K562 (cell line): ENCODE data around the gene SELENOM. TPM values are rescaled to one million over a fixed set of nuclear protein-coding genes. Genes with fewer than 3 reads are reported as not detected.

Source experiments
- ATAC-seq: fragments of 200-7000 bp; cut with Tn5 transposase; 3 replicates; pipeline ENCODE4 v1.9.1; 2020; ENCODE audit warnings: moderate library complexity
- BruUV-seq: library from RNA; stranded (reverse); fragments of 400-500 nt; replicated peaks from 2 replicates; lab custom pipeline; 2021; lab: Mats Ljungman, UMichigan
- CTCF ChIA-PET: fragments of 300-600 bp; formaldehyde crosslinking; extraction: SDS; loops from one replicate; lab custom pipeline; 2021; ENCODE audit warnings: low intra/inter-chr PET ratio; lab: Yijun Ruan, JAX
- POLR2A ChIA-PET: fragments of 300-600, 350-650 bp; sonication (Branson Sonifier 250); formaldehyde crosslinking; extraction: SDS; loops from one replicate; lab custom pipeline; 2021; ENCODE audit warnings: antibody characterized with exemption, inconsistent platforms; lab: Yijun Ruan, JAX
- DNase-seq, 4 experiments: peaks; one replicate each; pipeline versions ENCODE4 v3.0.0 to v3.0.0-alpha.2; 2011 to 2018; ENCODE audit warnings: low spot score in 3 of 4, mixed read lengths in 3 of 4; ENCODE audit errors: extremely low read depth in 1 of 4
- FAIRE-seq: peaks from 2 replicates; lab custom pipeline; 2011; peaks lifted over from hg19 to GRCh38; lab: Jason Lieb, UNC
- H2AFZ ChIP-seq: 2 replicates; pipeline ENCODE4 v1.6.0; 2011; ENCODE audit warnings: low read depth, low read length, control low read depth, inconsistent platforms
- H3K27ac ChIP-seq: fragments of 200-600 bp; 3 replicates; pipeline ENCODE4 v1.8.0; 2011; ENCODE audit warnings: low read depth, mild to moderate bottlenecking, control low read depth, inconsistent platforms, low read length, moderate library complexity, mixed read lengths; ENCODE audit errors: extremely low read depth
- H3K27me3 ChIP-seq, 2 experiments: fragments of 300-600 bp in 1 of 2; 2 replicates in 1 of 2; 3 replicates in 1 of 2; pipeline versions ENCODE4 v1.6.0 to v1.8.0; 2011; ENCODE audit warnings: inconsistent platforms in 2 of 2, low read length in 2 of 2, mild to moderate bottlenecking in 1 of 2, mixed read lengths in 1 of 2, moderate library complexity in 1 of 2; ENCODE audit not compliant: control insufficient read depth in 2 of 2, insufficient read depth in 2 of 2
- H3K36me3 ChIP-seq: fragments of 300-600 bp; 3 replicates; pipeline ENCODE4 v1.8.0; 2011; ENCODE audit warnings: mild to moderate bottlenecking, low read length, inconsistent platforms; ENCODE audit not compliant: control insufficient read depth, insufficient read depth
- H3K4me1 ChIP-seq, 2 experiments: fragments of 200-600 bp in 1 of 2; replicated peaks in 1 of 2; 2 replicates in 1 of 2; 3 replicates in 1 of 2; pipeline versions ENCODE4 v1.5.1 to v1.8.0; 2011; ENCODE audit warnings: inconsistent platforms in 2 of 2, low read length in 2 of 2, mild to moderate bottlenecking in 1 of 2, mixed read lengths in 1 of 2, moderate library complexity in 1 of 2; ENCODE audit not compliant: control insufficient read depth in 2 of 2, insufficient read depth in 2 of 2
- H3K4me2 ChIP-seq: 2 replicates; pipeline ENCODE4 v1.6.1; 2011; ENCODE audit warnings: low read length, control low read depth, inconsistent platforms, mixed read lengths; ENCODE audit not compliant: insufficient read depth
- H3K4me3 ChIP-seq: fragments of 200-600 bp; sonication (generic), shearing (Covaris generic); 2 replicates; pipeline ENCODE4 v1.5.1; 2016; ENCODE audit warnings: control low read depth, inconsistent platforms
- H3K79me2 ChIP-seq: fragments of 200-600 bp; 3 replicates; pipeline ENCODE4 v1.8.0; 2011; ENCODE audit warnings: low read length, inconsistent platforms; ENCODE audit not compliant: control insufficient read depth, insufficient read depth
- H3K9ac ChIP-seq, 2 experiments: 2 replicates each; pipeline versions ENCODE4 v1.6.0 to v1.6.1; 2011; ENCODE audit warnings: low read depth in 2 of 2, low read length in 2 of 2, control low read depth in 1 of 2, inconsistent platforms in 1 of 2, mild to moderate bottlenecking in 1 of 2, mixed read lengths in 1 of 2; ENCODE audit not compliant: insufficient read depth in 1 of 2
- H3K9me1 ChIP-seq: one replicate; pipeline ENCODE4 v1.6.0; 2011; ENCODE audit warnings: inconsistent platforms, mild to moderate bottlenecking, low read length, moderate library complexity; ENCODE audit not compliant: control insufficient read depth, insufficient read depth
- H3K9me3 ChIP-seq: replicated peaks from 2 replicates; pipeline ENCODE4 v1.5.1; 2011; ENCODE audit warnings: low read depth, low read length, inconsistent platforms; ENCODE audit not compliant: control insufficient read depth, insufficient read depth
- H4K20me1 ChIP-seq: replicated peaks from 2 replicates; pipeline ENCODE4 v1.6.1; 2011; ENCODE audit warnings: low read length, inconsistent platforms, mixed read lengths; ENCODE audit not compliant: control insufficient read depth, insufficient read depth
- BRCA1 ChIP-seq, 2 experiments: fragments of 450-650 bp in 1 of 2; sonication (generic) in 1 of 2; formaldehyde crosslinking in 1 of 2; IDR thresholded peaks; 2 replicates each; pipeline versions ENCODE4 v1.5.0 to v1.6.1; 2017 to 2020; ENCODE audit warnings: mild to moderate bottlenecking in 1 of 2, missing genetic modification reagents in 1 of 2
- EP300 ChIP-seq: IDR thresholded peaks from 2 replicates; pipeline ENCODE4 v1.6.1; 2012; ENCODE audit warnings: low read length, improper control_type of control experiment
- EZH2 ChIP-seq: IDR thresholded peaks from 2 replicates; pipeline ENCODE4 v1.6.1; 2012; ENCODE audit warnings: low read depth, mild to moderate bottlenecking, inconsistent platforms, low read length, borderline replicate concordance
- GABPB1 ChIP-seq: sonication (generic); formaldehyde crosslinking; IDR thresholded peaks from 2 replicates; pipeline ENCODE4 v1.8.0; 2022; ENCODE audit warnings: mild to moderate bottlenecking, missing genetic modification reagents
- HCFC1 ChIP-seq: IDR thresholded peaks from 2 replicates; pipeline ENCODE4 v1.6.1; 2012; ENCODE audit warnings: low read depth, low read length, improper control_type of control experiment
- HNRNPL ChIP-seq: fragments of 200-400 bp; formaldehyde crosslinking; IDR thresholded peaks from 2 replicates; pipeline ENCODE4 v1.6.1; 2017; ENCODE audit warnings: low read depth, mild to moderate bottlenecking, low read length
- KAT2B ChIP-seq: IDR thresholded peaks from one replicate; pipeline ENCODE4 v1.6.1; 2012; ENCODE audit warnings: low read depth, mild to moderate bottlenecking, control low read depth, inconsistent platforms, low read length, moderate library complexity
- NFXL1 ChIP-seq: fragments of 450-650 bp; formaldehyde crosslinking; IDR thresholded peaks from 2 replicates; pipeline ENCODE4 v1.4.0; 2021; ENCODE audit warnings: mild to moderate bottlenecking
- RUNX1 ChIP-seq: sonication (generic); IDR thresholded peaks from 2 replicates; pipeline ENCODE4 v1.6.1; 2016; ENCODE audit warnings: antibody characterized with exemption, low read depth
- WHSC1 ChIP-seq: IDR thresholded peaks from one replicate; pipeline ENCODE4 v1.6.1; 2012; ENCODE audit warnings: low read length, control low read depth, inconsistent platforms
- ZNF274 ChIP-seq: IDR thresholded peaks from 2 replicates; pipeline ENCODE4 v1.6.1; 2011; ENCODE audit warnings: low read depth, mild to moderate bottlenecking, low read length, moderate library complexity, borderline replicate concordance
- ZNF347 ChIP-seq: fragments of 450-650 bp; formaldehyde crosslinking; IDR thresholded peaks from 2 replicates; pipeline ENCODE4 v1.4.0; 2020; ENCODE audit warnings: low read depth, mild to moderate bottlenecking, moderate library complexity
- ZNF586 ChIP-seq: fragments of 450-650 bp; formaldehyde crosslinking; conservative IDR thresholded peaks from 2 replicates; pipeline ENCODE4 v1.4.0; 2020; ENCODE audit warnings: mild to moderate bottlenecking, moderate library complexity
- ZNF76 ChIP-seq: fragments of 250-450 bp; sonication (Bioruptor Pico); IDR thresholded peaks from 2 replicates; pipeline ENCODE4 v1.4.0; 2020; ENCODE audit warnings: mild to moderate bottlenecking, moderate library complexity, borderline replicate concordance
- WGBS: fragments of 100-300 bp; shearing (Covaris generic); methylation state at CpG from one replicate; pipeline ENCODE4 v1.1.6; 2016; ENCODE audit warnings: low coverage, mixed read lengths; ENCODE audit not compliant: insufficient coverage; ENCODE audit errors: missing lambda C conversion rate; 5-methylcytosine and 5-hydroxymethylcytosine counted together
- in situ Hi-C: fragments of 300-500 bp; cut with MboI; formaldehyde crosslinking; loops from 4 replicates; pipeline ENCODE4 v1.15.0; 2018; ENCODE audit warnings: inconsistent platforms, mixed read lengths
- intact Hi-C: fragments of 100-400 bp; cut with micrococcal nuclease; formaldehyde crosslinking; loops from 2 replicates; pipeline ENCODE4 v1.14.2; 2022
- polyA plus RNA-seq, 8 experiments: library from polyadenylated mRNA; depleted of rRNA in 4 of 8; stranded (reverse) in 5 of 8; unstranded in 3 of 8; fragments of >200 nt; fragmentation: Nextera tagmentation in 2 of 8; fragmentation: Illumina TruSeq in 1 of 8; extraction: Ambion mirVana in 2 of 8; extraction: Trizol in 1 of 8; gene quantifications; 2 replicates each; pipeline versions ENCODE4 v1.2.1 to v1.2.3, GENCODE V29; 2011 to 2014; ENCODE audit warnings: inconsistent platforms in 1 of 8, missing spikeins in 1 of 8
- total RNA-seq, 7 experiments: library from RNA; depleted of rRNA in 6 of 7; stranded (reverse); fragments of >200 nt in 6 of 7; fragmentation: Illumina TruSeq in 2 of 7; extraction: Trizol in 2 of 7; gene quantifications; 2 replicates each; pipeline versions ENCODE4 v1.2.1 to v1.2.3, GENCODE V29; 2011 to 2021; ENCODE audit warnings: low replicate concordance in 1 of 7
- TF ChIP-seq, protein P1 (sequence below): fragments of 450-650 bp; IDR thresholded peaks from 2 replicates; pipeline ENCODE4 v1.6.1; 2016

SELENOM gene
- total and polyA plus RNA-seq, 9 of the 15 experiments (the other 6 are each of a cell fraction or from before 2014, with no cell fraction given), result 1.2 to 10.6 (median 3.7) TPM

DNA sequence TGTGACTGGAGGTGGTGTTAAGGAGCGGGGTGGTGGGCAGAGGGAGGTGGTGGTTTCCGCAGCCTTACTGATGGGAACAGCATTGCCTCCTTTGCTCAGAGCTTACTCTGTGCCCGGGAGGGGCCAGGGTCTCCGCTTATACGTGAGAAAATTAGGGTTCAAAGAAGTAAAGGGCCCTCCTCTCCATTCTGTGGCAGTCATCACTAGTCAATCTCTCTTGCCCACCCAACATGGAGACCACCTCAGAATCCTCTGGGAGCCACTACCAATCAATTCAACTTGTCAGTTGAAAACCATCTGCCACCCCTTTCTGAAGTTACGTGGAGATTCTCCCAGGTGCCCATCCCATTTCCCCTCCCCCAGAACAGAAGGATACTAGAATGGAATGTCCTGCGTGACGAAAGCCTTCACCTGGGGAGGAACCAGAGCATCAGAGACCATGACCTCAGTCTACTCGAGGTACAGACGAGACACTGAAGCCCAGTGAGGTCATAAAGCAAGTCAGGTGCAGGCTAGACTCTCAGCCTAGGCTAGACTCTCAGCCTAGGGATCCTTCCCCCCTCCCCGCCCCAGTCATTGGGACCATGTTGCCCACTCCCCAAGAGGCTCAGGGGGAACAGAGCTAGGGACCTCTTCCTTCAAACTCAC lies 2.0 kb downstream of the SELENOM start:
- H3K27me3 ChIP-seq, result no peaks in the 10 kb centered on the region
- H2AFZ ChIP-seq, result no peak overlapping the region
- H3K36me3 ChIP-seq, result peaks cover 3% of the 10 kb centered on the region; the same call in 1 of the 3 replicates
- no peak overlapping the region for H3K4me3 ChIP-seq
- 63% methylated on average over 5 of the region's 11 CpGs for WGBS
- no peak for DNase-seq
- no peaks in the 10 kb centered on the region for H3K79me2 ChIP-seq
- no peak overlapping the region for H3K9ac ChIP-seq
- POLR2A ChIA-PET, result interaction anchor here (1.3 to 4.4 kb wide), 2 partner anchors 13 to 21 kb away, joined by 4 to 18 read pairs; no protein-coding TSS in a partner anchor
- no peaks in the 10 kb centered on the region for H3K9me3 ChIP-seq
- TF ChIP-seq KAT2B, result no peak
- TF ChIP-seq ZNF586 (CRISPR knock-in tag), result no peak
- no peak for TF ChIP-seq HNRNPL
- TF ChIP-seq EP300, result no peak
- TF ChIP-seq HCFC1, result no peak
- TF ChIP-seq EZH2, result no peak
- no peak for TF ChIP-seq RUNX1
- no peak for TF ChIP-seq ZNF347 (CRISPR knock-in tag)
- no peak for TF ChIP-seq ZNF274
- no peak for TF ChIP-seq GABPB1 (CRISPR knock-in tag)
- TF ChIP-seq WHSC1, result no peak
- no peak for TF ChIP-seq NFXL1
- no peak for TF ChIP-seq BRCA1 (IDR thresholded peaks at IDR 0.05)
- no peak for TF ChIP-seq BRCA1 (CRISPR knock-in tag; IDR thresholded peaks at IDR 0.05)
- no peak for TF ChIP-seq ZNF76 (CRISPR knock-in tag)
- TF ChIP-seq, protein P1, sequence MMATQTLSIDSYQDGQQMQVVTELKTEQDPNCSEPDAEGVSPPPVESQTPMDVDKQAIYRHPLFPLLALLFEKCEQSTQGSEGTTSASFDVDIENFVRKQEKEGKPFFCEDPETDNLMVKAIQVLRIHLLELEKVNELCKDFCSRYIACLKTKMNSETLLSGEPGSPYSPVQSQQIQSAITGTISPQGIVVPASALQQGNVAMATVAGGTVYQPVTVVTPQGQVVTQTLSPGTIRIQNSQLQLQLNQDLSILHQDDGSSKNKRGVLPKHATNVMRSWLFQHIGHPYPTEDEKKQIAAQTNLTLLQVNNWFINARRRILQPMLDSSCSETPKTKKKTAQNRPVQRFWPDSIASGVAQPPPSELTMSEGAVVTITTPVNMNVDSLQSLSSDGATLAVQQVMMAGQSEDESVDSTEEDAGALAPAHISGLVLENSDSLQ, result no peak
- no peak for ATAC-seq
- no peak for FAIRE-seq
- BruUV-seq, result no TSS peak
- intact Hi-C loops (no loop called here), in situ Hi-C loops (no loop called here)
- no peaks in the 10 kb centered on the region for H3K9me1 ChIP-seq
- no peaks in the 10 kb centered on the region for H4K20me1 ChIP-seq
- H3K4me2 ChIP-seq, result no peak overlapping the region
- H3K27ac ChIP-seq, result no peak overlapping the region
- H3K4me1 ChIP-seq, result peaks cover 8 to 17% of the 10 kb centered on the region in 2 experiments; a peak in 4 of 5 replicates
- CTCF ChIA-PET, result no interaction called here
